GM15510 (cell line): ENCODE data around the gene UBE2E2.

Source experiments
- POLR2A ChIP-seq: IDR thresholded peaks from 3 replicates; pipeline ENCODE4 v1.6.1; 2011; ENCODE audit warnings: borderline replicate concordance; ENCODE audit not compliant: insufficient read length; ENCODE audit errors: extremely low read depth

The UBE2E2 gene

DNA sequence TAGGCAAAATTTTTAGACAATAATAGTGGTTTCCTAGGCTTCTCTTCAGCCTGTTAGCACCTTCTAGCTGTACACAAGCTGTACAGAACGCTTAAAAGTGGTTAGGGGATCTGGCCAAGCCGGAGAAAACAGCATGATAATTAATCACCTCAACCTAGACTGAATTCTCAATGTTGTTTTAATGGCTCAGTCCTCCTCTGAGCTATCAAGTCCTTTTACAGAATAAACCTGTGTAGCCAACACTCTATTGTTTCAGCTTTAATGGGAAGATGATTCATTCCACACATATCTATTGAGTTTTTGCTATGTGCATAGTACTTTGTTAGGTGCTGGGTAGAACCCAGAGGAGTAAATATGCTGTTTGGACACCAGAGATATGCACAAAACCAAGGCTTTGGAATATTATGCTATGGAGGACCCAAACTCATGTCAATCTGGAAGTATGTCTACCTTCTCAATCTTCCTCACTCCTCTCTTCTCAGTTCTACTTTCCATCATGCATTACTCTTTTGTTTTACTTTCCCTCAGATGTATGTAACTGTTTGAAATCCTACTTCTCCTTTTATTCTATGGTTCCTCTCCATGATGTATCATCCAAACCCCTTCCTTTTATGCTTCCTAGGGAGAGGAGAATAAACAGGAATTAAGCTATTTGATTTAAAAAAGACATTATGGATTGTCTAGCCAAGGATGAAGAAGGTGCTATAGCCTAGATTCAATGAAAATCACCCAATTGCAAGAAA is 27.6 kb upstream of the UBE2E2 start:
- no peak for TF ChIP-seq POLR2A

DNA sequence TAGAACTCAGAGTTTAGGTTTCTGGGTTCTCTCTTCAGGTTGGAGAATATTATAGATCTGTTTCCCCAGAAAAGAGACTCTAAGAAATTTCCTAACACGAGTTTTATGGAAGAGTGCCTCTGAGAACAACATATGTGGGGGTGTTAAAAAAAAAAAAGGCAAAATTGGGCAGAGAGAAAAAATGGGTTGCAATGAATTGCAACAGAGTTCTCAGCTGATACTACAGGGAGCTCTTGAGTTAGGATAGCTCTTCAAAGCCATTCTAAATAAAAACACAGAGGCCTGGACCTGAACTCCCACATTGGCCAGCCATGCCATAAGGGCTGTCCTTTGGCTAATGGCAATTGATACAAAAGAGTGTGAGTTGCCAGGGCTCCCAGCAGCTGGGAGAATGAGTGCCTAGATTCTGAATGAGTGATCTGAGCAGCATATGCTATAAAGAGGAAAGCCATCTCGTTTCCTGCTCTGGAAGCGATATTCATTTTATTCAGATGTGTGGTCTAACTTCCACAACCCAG is 20.1 kb upstream of the UBE2E2 start:
- TF ChIP-seq POLR2A, result no peak

- no peak for TF ChIP-seq POLR2A
These were observed 19.4 kb upstream of the UBE2E2 start for GRCh38 chr3:23183731-23184130.

DNA sequence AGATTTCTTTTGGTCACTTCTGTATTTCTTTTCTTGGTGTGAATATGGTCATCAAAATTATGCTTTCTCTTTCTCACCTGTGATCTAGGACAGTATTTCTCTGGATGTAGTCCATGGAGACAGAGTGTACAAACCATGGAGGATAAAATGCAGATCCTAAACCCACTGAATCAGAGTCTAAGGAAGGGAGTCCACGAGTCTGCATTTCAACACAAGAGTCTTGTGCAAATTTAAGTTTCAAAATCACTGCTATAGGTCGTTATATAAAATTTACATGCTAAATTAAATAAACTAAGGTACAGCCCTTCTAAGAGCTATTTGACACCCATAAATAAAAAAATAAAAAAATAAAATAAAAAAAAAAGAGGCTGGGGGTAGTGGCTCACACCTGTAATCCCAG is 17.3 kb upstream of the UBE2E2 start:
- no peak for TF ChIP-seq POLR2A

- TF ChIP-seq POLR2A, result no peak
These were observed 13.9 kb upstream of the UBE2E2 start for GRCh38 chr3:23189187-23189586.

DNA sequence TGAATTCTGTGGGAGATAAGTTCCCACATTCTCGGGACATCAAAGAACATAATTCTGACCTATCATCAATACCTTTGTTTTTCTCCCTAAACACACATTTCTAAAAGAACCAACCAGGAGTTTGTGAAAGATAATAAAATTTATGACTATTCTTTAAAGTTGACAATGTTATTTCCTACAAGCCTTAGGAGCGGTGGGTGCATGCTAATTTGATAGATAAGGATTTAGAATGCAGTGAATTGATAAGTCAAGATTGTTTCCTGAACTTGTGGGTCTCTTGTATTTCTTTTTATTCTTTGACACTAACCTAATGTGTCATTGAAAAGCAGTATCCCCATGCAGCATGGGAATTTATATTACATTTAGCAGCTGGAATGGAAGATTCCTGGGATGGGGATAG is 10.3 kb upstream of the UBE2E2 start:
- no peak for TF ChIP-seq POLR2A

DNA sequence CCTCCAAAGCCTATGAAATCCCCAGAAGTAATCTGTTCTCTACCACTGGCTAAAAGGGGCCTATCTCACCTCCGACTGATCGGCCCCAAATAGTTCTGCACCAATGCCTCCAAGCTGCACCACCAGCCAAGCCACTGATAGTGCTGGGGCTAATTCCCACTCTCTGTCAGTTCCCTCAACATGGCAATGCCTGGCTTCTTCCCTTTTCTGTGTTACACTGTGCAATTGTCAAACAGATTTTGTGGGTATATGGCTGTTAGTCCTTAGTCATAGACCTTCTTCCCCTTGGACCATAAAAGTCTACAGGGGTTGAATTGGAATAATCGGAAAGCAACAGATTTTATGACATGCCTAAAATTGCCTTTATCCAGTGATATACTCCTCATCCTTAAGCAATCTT is 9.3 kb upstream of the UBE2E2 start:
- no peak for TF ChIP-seq POLR2A

GRCh38 chr3:23198801-23199200 is 4.3 kb upstream of the UBE2E2 start:
- TF ChIP-seq POLR2A, result no peak

DNA sequence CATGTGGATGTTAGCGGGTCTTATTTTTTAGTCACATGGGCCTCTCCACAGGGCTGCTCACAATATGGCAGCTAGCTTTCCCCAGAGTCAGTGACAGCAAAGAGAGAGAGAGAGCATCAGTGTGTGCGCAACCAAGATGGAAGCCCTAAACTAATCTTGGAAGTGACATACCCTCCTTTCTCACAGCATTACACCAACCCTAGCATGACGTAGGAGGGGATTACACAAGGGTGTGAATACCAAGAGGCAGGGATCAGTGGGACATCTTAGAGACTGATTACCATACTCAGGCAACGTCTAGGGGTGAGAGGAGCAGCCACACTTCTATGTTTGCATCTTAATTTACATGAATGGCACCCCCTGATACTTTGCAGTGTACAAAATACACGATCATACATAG is 3.5 kb upstream of the UBE2E2 start:
- no peak for TF ChIP-seq POLR2A

GRCh38 chr3:23201154-23201838 is 1.8 kb upstream of the UBE2E2 start:
- TF ChIP-seq POLR2A, result no peak

DNA sequence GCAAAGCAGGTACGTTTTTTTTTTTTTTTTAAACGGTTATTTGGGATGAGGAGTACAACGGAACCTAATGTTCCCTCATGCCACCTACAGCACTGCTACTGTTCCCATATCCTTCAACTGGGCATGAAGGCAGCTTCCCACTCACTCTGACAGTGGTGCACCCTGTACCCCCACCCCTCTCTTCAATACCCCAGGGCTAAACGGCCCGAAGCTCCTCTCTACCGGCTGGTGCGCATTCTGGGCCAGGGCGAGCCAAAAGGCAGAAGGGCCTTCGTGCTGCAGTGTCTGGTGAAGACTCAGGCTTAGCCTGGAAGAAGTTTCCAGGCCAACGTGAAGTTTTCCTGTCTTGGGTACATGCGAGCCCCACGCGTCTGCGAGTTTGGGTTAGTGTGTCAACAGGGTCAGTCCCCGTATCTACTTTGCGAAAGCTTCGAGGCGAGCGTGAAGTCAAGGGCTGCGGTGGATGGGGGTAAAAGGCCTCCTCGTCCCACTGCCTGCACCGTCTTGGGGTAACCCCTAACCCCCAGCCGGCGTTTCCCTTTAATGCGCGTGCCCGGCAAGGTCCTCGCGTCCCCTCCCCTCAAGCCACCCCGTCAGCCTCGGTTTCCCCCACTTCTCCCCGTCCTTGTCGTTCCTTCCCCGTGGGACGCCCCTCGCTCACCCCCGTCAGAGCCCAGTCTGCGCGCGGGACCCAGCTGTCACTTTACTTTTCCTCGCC is 765 bp upstream of the UBE2E2 start:
- no peak for TF ChIP-seq POLR2A

GRCh38 chr3:23203708-23204330 is 692 bp downstream of the UBE2E2 start:
- TF ChIP-seq POLR2A, result no peak

DNA sequence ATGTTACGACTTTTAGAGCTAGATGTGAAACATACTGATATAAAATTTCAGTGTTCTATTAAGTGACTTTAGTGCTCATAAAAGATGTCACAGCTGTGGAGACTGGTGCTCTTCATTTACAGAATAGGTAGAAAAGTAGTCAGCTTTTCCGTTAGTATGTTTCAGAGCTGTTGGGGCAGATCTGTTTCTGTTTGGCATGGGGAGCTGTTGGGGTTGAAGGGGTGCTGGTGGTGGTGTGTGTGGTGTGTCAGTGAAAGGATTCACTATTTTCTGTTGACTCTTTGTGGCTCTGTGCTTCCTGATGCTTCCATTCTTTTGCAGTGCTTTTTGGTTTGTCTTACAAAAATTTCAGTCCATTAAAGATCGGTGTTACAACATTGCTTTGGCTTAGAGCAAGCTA is 3.2 kb downstream of the UBE2E2 start:
- TF ChIP-seq POLR2A, result no peak

DNA sequence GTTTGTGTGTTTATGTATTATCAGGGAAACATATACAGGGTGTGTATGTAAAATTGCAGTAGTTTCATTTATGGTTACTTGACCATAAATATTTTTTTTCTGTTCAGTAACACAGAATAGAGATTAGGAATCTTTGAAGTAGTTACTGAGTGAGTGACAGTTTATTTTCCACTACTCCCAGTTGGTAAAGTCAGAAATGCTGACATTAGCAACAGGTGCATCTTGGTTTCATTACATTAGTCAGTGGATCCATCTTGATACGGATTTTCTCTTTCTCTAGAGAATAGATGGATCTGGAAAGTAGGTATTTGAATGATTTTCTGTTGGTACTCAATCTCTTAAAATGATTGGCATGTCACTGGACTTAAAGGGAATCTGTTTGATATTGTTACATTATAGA is 6.0 kb downstream of the UBE2E2 start:
- no peak for TF ChIP-seq POLR2A
